Ascending aorta (tissue), 2 donors: ENCODE data around the gene RAPGEF1. TPM values are rescaled to one million over a fixed set of nuclear protein-coding genes. Genes with fewer than 3 reads are reported as not detected.

ENCODE experiments used
- DNase-seq, 2 donors: peaks; one replicate each; pipeline ENCODE4 v3.0.0-alpha.2; 2019; ENCODE audit warnings: low spot score in 2 of 2
- H3K27ac ChIP-seq, 2 donors: fragments of 200-600 bp; sonication (generic); one replicate each; pipeline ENCODE4 v1.5.1; 2016 to 2017; ENCODE audit warnings: mild to moderate bottlenecking in 1 of 2
- H3K27me3 ChIP-seq: fragments of 200-600 bp; sonication (generic); one replicate; pipeline ENCODE4 v1.5.1; 2017
- H3K36me3 ChIP-seq, 2 donors: fragments of 200-600 bp; sonication (generic); one replicate each; pipeline ENCODE4 v1.5.1; 2016
- H3K4me1 ChIP-seq, 2 donors: fragments of 200-600 bp; sonication (generic); one replicate each; pipeline ENCODE4 v1.5.1; 2016 to 2017; ENCODE audit warnings: mild to moderate bottlenecking in 1 of 2
- H3K4me3 ChIP-seq, 2 donors: fragments of 200-600 bp; sonication (generic); one replicate each; pipeline ENCODE4 v1.5.1; 2016 to 2017; ENCODE audit warnings: mild to moderate bottlenecking in 1 of 2
- H3K9me3 ChIP-seq, 2 donors: fragments of 200-600 bp; sonication (generic); one replicate each; pipeline ENCODE4 v1.5.1; 2016
- CTCF ChIP-seq, 3 experiments: fragments of 200-600 bp in 2 of 3; fragments of 450-650 bp in 1 of 3; sonication (generic) in 2 of 3; IDR thresholded peaks; one replicate each; pipeline ENCODE4 v1.5.1; 2016 to 2019; ENCODE audit warnings: antibody characterized with exemption in 3 of 3, mild to moderate bottlenecking in 1 of 3, moderate library complexity in 1 of 3
- intact Hi-C: fragments of 100-400 bp; cut with DNase I; formaldehyde crosslinking; loops from one replicate; pipeline ENCODE4 v1.15.1; 2023
- total RNA-seq: library from RNA; depleted of rRNA; stranded (reverse); fragments of >200 nt; gene quantifications from one replicate; pipeline ENCODE4 v1.1.0, GENCODE V29; 2016

The RAPGEF1 gene
- total RNA-seq, 1 donor from 2014 or later, result 95.5 TPM

- intact Hi-C loops, result loop anchor here (2.0 to 5.0 kb wide), 3 partner anchors 26 to 44 kb away; no protein-coding TSS in a partner anchor
- DNase-seq, result peak; percentile 83 to 96
- Histone ChIP-seq H3K4me3 (no peak overlapping the region), H3K4me1 (peaks cover 0 to 14% of the 10 kb centered on the region in 2 donors), H3K36me3 (peaks cover 11 to 16% of the 10 kb centered on the region in 2 donors), H3K27ac (peak overlapping the region; percentile 83), H3K27me3 (no peaks in the 10 kb centered on the region), H3K9me3 (no peaks in the 10 kb centered on the region)
- TF ChIP-seq CTCF (IDR thresholded peaks at IDR 0.05), result no peak
These were observed 104.6 kb downstream of the RAPGEF1 start for GRCh38 chr9:131635285-131635684.

DNA sequence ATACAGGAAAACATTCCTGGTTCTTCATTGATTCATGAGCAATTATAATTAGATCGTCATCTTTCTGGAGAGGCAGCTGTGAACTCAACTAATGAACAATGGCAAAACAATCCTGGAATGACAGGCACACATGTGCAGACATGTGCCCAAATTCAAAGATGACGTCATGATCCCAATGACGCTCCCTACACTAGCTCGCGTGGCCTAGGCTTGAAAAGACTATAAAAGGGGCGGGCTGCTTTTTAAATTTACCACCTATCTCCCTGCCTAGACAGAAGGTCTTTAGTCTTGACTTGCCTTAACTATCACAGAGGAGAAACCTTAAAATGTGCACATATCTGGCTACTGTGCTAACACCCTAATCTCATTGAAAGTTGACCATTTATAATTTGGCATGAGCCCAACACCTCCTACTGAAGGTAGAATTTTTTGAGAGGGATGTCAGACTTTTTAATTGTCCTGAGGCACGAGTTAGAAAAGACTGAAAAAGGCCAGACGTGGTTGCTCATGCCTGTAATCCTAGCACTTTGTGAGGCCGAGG is 106.3 kb downstream of the RAPGEF1 start:
- Histone ChIP-seq H3K4me1 (peaks cover 0 to 12% of the 10 kb centered on the region in 2 donors), H3K9me3 (no peaks in the 10 kb centered on the region), H3K27me3 (no peaks in the 10 kb centered on the region), H3K27ac (no peak overlapping the region), H3K36me3 (peaks cover 9 to 25% of the 10 kb centered on the region in 2 donors), H3K4me3 (no peak overlapping the region)
- no peak for TF ChIP-seq CTCF (IDR thresholded peaks at IDR 0.05)
- DNase-seq, result no peak
- intact Hi-C loops, result loop anchor here (2.0 kb wide), 2 partner anchors 25 to 45 kb away; no protein-coding TSS in a partner anchor

GRCh38 chr9:131631306-131631705 is 108.6 kb downstream of the RAPGEF1 start:
- DNase-seq, result no peak
- Histone ChIP-seq H3K4me1 (peaks cover 0 to 12% of the 10 kb centered on the region in 2 donors), H3K36me3 (peaks cover 13 to 17% of the 10 kb centered on the region in 2 donors), H3K27ac (no peak overlapping the region), H3K9me3 (no peaks in the 10 kb centered on the region), H3K4me3 (no peak overlapping the region), H3K27me3 (no peaks in the 10 kb centered on the region)
- no peak for TF ChIP-seq CTCF (IDR thresholded peaks at IDR 0.05)
- intact Hi-C loops, result no loop called here

DNA sequence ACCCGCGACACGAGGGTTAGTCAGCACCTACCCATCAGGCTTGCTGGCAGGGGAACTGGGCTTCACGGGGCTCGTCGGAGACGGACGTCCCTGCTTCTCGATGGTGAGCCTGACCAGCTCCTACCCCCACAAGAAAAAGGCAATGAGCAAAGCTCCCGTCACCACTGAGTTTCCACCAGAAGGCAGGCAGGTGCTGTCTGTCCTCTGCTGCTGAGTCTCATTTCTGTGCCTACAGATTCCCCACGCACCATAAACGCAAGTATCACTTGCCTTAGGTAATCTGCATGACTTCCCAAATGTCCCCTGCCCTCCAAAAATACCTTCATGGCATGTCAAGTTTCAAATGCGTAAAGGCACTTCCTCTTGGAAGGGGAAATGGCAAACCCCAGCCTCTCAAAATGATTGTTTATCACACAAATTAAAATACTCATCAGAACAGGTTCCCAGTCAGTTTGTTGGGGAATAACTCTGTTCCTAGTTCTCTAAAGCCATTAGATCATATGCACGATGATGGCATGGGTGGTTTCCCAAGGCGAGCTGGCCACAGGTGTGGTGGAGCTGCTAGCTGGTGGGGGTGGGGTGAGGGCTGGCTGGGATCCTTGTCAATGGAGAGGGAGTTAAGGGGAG is 109.6 kb downstream of the RAPGEF1 start:
- intact Hi-C loops, result no loop called here
- TF ChIP-seq CTCF (IDR thresholded peaks at IDR 0.05), result no peak
- Histone ChIP-seq H3K4me1 (peaks cover 0 to 6% of the 10 kb centered on the region in 2 donors), H3K36me3 (peaks cover 21 to 27% of the 10 kb centered on the region in 2 donors), H3K27me3 (no peaks in the 10 kb centered on the region), H3K4me3 (no peak overlapping the region), H3K9me3 (no peaks in the 10 kb centered on the region), H3K27ac (no peak overlapping the region)
- no peak for DNase-seq

DNA sequence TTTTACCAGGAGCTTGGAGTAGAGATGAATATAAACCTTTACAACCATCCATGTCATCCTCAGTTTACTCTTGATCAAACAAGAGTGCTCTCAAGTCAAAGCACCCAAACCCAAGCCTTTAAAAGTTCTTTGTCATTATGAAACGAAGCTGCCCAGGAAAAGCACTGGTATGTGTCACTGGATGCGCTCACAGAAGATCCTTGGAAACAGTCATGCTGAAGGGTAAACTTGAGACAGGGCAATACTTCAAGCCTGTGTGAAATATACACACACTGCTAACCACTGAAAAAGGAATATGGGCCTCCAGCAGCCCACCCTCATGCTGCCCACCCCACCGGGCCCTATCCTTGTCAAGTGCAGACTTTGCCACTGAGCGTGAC is 110.1 kb downstream of the RAPGEF1 start:
- Histone ChIP-seq H3K9me3 (no peaks in the 10 kb centered on the region), H3K4me3 (no peak overlapping the region), H3K36me3 (peaks cover 25 to 32% of the 10 kb centered on the region in 2 donors), H3K27ac (no peak overlapping the region), H3K27me3 (no peaks in the 10 kb centered on the region), H3K4me1 (peaks cover 0 to 4% of the 10 kb centered on the region in 2 donors)
- intact Hi-C loops, result no loop called here
- no peak for DNase-seq
- TF ChIP-seq CTCF (IDR thresholded peaks at IDR 0.05), result no peak
